Activated CD4-positive, alpha-beta T cell treated with anti-CD3 and anti-CD28 coated beads, Interleukin-2, Interleukin-4, amounts not matched to agents 100 ng/mL and 50 ng/mL, durations not matched to agents 16 hours and 8 hours (primary cell): Measurements from ENCODE around the gene NRG3.

ENCODE experiments used
- DNase-seq: peaks from one replicate; pipeline ENCODE4 v3.0.0-alpha.2; 2020; ENCODE audit warnings: low spot score

NRG3 gene

GRCh38 chr10:82691211-82691610 lies 816.2 kb downstream of the NRG3 start:
- no peak for DNase-seq

DNA sequence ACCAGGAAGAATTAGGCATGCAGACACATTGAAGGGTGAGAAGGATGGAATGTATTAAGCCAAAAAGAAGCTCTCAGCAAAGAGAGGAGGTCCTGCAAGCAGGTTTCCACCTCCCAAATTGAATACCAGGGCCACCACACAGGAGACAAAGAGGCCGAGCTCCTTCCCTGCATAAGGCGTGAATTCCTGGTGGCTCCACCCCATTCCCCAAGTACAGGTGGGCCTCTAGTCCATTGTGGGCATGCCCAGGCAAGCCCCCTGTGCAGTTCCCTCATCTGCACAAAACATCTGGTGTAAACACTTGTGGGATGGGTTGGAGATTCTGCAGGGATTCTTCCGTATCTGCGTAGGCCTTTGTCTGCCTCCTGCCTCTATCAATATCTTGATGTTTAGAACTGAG lies 817.5 kb downstream of the NRG3 start:
- DNase-seq: no peak

GRCh38 chr10:82721831-82722230 lies 846.8 kb downstream of the NRG3 start:
- no peak for DNase-seq

DNA sequence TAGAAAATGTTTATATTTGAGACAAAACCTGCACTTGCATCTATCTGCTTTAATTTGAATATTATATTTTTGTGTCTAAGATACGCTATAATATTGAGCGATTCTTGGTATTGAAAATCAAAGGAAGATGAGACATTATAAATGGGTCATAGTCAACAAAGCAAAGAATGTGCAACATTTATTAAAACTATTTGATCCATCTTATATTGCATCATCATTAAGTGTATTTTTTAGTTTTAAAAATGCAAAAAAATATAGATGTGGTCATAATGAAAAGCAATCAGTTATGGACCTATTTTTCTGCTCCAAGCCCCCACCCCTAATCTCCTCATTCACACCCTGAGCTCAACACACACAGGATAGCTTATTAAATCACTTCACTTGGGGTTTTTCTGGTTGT lies 847.3 kb downstream of the NRG3 start:
- no peak for DNase-seq

GRCh38 chr10:82736305-82736704 lies 861.3 kb downstream of the NRG3 start:
- DNase-seq: no peak

DNA sequence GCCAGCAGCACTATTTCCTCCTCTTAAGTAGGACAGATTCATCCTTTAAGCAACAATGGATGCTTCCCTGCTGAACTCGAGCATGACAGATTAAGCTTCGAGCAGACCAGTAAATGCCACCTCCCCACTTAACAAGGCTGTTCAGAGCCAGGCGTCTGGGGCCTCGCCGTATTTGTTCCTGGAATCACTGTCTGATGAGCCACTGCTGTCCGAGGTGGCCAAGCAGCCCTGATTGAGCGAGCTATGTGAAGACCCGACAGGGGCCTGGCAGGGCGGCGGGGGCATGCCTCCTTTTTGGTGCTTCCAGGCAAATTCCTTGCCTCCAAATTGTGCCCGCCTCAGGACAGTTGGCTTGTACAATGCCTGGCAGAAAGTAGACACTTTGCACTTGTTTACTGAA lies 862.6 kb downstream of the NRG3 start:
- no peak for DNase-seq

GRCh38 chr10:82738592-82738991 lies 863.6 kb downstream of the NRG3 start:
- no peak for DNase-seq

DNA sequence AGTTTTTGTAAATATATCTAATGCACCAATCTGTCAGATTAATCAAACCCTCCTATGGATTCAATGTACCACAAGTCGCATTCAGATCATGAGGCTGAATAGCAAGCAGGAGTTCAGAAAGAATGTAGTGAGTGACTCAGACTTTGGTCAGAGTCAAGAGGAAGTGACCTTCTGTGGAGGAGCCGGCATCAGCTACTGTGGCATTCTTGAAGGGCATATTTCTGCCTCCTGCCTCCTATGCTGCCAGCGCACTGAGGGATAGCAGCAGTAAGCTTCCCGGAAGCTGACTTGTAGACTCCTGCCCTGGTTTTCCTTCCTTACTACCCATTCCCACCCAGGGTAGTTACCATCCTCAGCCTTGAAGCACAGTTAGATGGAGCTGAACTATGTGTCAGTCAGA lies 867.5 kb downstream of the NRG3 start:
- DNase-seq: no peak

DNA sequence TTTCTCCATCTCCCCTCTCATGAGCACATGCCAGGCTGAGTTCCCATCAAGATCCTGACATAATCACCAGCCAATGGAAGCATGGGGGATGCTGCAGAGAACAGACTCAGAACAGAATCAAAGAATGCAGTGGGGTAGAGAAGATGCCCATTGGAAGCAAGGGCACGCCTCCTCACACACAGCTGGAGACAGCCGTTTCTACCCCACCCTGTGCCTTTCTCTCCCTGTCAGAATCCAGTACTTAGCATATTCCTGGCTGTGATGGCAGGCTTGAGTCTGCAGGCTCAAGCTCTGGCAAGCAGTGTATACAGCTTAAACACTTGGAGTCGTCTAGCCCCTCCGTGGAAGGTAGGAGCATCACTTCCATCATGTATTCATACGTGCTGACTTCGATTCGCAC lies 867.9 kb downstream of the NRG3 start:
- DNase-seq: no peak

DNA sequence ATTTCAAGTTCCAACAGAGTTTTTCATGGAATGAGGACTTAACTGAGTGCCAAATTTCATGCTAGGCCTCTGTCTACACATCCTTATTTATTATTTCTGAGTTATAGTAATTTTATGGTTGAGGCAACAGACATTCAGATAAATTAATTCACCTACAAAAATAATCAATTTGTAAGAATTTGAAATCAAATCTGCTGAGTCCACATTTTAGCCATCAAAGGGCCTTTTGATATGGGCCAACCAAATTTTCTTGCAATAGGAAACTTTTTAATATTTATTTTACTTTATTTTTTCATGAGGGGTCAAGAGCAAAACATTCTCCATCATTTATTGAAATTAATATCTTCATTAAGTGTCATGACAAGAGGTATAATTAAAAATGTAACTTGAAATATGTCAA lies 875.5 kb downstream of the NRG3 start:
- DNase-seq: no peak

- no peak for DNase-seq
These were observed 882.4 kb downstream of the NRG3 start for GRCh38 chr10:82757397-82757796.

- DNase-seq: no peak
These were observed 882.9 kb downstream of the NRG3 start for GRCh38 chr10:82757901-82758300.

- DNase-seq: no peak
These were observed 884.1 kb downstream of the NRG3 start for GRCh38 chr10:82759050-82759449.

GRCh38 chr10:82762641-82763040 lies 887.6 kb downstream of the NRG3 start:
- no peak for DNase-seq

DNA sequence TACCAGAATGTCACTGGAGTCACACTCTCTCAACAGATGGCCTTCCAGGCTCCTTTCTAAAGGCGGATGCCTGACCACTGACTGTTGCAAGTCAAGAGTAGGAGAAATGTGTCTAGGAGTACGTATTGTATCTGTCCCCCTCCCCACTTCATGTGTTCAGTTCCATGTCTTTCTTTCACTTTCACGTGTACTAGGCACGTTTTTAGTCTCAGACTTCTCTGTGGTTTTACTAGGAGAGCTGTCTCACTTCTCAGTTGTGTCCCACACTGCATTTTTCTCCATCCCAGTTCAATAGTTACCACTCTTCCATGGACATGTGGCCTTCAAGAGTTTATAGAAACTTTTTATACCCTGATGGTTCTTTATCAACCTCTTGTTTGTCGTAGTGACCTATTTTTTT lies 893.0 kb downstream of the NRG3 start:
- DNase-seq: no peak

DNA sequence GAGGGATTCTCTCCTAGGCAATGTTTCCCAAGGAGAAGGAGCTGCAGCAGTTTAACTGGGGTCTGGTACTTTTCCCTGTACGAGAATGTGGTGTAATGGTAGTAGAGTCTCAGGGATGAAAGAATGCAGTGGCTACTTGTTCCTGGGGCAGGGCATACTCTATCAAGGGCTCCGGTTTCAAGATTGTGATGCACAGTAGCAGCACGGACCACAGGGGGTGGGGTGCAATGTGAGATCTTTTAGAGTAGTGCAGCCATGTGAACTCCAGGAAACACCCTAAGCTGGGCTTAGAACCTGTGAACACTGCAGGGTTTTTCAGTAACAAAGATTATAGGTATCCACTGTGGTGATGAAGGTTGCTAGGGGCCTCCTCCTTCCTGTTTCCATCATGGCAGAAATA lies 903.9 kb downstream of the NRG3 start:
- no peak for DNase-seq

DNA sequence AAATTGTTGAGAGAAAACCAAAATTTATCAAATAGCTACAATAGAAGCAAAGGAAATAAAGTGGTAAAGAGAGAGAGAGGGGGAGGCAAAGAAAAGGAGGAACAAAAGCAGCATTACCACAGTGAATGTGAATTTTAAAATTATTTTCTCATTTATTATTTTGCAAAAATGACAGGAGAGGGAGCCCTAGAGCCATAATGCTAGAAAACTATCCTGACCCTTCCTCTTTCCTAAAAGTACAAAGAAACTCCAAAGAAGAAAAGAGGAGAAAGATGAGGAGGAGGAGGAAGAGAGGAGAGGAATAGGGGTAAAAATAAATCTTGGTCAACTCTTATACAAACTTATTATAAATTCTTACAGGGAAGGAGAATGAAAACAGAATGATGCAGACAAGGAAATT lies 921.5 kb downstream of the NRG3 start:
- no peak for DNase-seq

DNA sequence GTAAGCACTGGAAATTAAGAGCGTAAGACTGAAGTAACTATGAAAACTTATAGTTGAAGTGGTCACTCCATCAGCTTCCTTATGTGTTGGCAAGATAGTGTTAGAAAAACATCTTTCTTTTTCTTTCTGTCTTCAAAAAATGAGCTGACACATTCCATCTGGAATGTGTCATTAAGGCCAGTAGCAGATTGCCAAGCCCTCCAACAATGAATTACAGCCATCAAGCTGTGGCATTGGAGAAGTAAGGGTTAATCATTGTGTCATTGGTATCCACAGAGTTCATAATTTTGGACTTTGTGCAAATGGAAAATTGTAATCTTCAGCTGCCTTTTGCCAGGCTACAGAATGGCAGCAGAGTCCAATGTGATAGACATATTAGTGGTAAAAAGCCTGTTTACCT lies 926.3 kb downstream of the NRG3 start:
- no peak for DNase-seq

DNA sequence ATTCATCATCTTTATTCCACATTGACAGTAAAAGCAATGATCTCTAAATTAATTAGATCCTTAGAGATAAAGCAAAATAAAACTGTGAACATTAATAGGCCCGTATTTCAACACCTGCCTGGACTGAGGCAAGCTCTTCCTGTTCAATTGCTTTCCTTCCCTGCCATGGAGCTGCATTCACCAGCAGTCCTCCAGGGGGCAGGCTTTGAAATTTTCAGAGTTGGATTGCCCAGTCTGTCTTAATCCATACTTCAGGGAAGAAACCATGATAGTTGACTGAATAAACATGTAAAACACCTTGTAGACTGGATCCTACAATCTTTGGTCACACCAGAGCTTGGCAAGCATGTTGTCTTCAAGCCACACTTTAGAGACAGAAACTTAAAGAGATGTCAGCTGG lies 936.6 kb downstream of the NRG3 start:
- DNase-seq: no peak

- no peak for DNase-seq
These were observed 938.9 kb downstream of the NRG3 start for GRCh38 chr10:82813856-82814255.

GRCh38 chr10:82814635-82815034 lies 939.6 kb downstream of the NRG3 start:
- no peak for DNase-seq

DNA sequence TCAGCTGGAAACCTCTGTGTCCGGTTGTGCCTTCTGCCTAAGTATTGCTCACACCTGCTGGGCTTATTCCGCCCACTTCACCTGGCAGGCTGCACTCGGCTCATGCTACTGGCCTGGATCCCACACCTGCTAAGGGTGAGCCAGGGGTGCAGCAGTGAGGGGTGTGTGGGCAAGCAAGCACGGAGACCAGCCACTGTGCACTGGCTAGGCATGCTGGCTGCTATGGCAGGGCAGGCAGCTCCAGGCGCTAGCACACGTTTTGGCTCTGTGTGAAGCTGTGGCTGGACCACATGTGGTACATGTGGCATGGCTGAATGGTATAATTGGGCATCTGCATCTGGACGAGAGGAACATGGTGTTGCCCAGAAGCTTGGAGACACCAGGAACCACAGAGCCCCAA lies 940.7 kb downstream of the NRG3 start:
- no peak for DNase-seq

- DNase-seq: no peak
These were observed 942.9 kb downstream of the NRG3 start for GRCh38 chr10:82817676-82818422.

- no peak for DNase-seq
These were observed 946.0 kb downstream of the NRG3 start for GRCh38 chr10:82821043-82821442.

DNA sequence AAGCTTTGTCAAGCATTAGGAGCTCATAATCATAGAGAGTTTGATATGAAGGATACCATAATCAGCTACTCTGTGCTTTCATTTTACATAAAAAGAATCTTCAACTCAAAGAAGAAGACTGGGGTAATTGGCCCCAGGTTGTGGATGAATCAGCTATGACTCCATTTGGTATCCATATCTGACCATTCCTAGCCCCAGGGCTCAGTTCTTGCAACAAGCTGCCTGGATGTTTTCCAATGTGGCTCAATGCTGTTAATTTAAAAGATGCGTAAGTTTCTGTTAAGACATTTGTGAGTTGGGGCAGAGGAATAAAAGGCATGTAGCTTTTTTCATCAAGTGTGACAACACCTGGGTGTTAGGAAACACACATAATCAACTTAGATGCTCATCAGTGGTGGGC lies 951.1 kb downstream of the NRG3 start:
- DNase-seq: no peak
